COLO668 (cell line): ENCODE data around the gene AFAP1L2.

Experiments used
- DNase-seq: peaks from one replicate; lab custom pipeline; 2025; ENCODE audit not compliant: unreplicated experiment; lab: John Stamatoyannopoulos, UW

Gene AFAP1L2

DNA sequence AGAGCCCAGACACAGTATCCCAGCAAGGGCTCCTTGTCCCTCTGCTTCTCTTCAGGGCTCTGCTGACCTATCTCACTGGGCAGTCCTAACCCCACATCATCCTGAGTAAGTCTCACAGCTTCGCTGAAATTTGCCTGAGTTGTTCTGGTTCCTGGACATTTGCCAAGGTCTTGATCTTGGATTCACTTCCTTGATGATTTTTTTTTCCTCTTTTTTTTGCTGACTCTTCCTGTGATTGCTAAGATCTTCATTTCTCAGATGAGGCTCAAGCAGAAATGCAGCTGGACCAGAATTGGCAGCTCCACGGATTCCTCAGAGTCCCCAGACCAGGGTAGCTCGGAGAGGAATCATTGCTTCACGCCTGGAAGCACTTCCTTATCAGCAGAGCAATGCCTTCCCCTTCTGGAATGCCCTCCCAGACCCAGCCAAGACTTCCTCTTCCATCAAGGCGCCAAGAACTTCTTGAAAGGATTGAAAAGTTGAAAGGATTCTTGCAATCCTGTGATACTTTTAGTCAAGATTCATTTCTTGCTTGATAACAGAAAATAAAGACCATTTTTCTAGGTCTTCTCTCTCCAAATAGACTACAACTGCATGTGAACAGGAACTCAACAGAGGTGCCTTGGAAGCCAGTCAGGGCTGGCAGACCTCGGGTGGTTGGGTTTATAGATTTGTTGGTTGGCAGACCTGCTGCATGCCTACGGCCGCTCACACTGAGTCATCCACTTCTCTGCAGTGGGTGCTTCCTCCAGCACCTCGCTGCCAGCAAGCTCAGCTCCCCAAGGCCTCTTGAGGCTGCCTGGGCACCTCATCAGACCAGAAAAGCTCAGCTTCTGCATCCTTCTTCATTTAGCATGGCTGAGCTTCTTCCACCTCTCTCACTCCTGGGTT is 8.8 kb upstream of the AFAP1L2 start:
- no peak for DNase-seq

DNA sequence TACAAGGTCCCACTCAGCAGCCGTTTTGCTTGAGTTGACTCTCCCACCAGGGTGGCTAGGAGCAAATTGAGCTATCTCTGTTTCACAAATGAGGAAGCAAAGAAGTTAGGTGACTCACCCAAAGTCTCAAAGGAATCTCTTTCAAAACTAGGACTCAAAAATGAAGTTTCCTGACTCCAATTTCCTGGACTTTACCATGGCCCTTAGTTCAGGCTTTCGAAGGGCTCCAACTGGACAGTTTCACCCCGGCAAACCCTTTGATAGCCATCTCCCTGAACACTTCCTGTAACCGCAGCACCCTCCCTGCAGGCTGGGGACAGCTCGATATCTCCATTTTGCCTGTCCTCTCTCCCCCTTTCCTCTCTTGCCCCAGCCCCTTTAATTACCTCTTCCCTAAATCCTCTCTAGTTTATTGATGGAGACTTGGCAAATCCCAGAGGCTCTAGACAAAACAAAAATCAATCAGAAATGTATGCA is 4.7 kb upstream of the AFAP1L2 start:
- no peak for DNase-seq

DNA sequence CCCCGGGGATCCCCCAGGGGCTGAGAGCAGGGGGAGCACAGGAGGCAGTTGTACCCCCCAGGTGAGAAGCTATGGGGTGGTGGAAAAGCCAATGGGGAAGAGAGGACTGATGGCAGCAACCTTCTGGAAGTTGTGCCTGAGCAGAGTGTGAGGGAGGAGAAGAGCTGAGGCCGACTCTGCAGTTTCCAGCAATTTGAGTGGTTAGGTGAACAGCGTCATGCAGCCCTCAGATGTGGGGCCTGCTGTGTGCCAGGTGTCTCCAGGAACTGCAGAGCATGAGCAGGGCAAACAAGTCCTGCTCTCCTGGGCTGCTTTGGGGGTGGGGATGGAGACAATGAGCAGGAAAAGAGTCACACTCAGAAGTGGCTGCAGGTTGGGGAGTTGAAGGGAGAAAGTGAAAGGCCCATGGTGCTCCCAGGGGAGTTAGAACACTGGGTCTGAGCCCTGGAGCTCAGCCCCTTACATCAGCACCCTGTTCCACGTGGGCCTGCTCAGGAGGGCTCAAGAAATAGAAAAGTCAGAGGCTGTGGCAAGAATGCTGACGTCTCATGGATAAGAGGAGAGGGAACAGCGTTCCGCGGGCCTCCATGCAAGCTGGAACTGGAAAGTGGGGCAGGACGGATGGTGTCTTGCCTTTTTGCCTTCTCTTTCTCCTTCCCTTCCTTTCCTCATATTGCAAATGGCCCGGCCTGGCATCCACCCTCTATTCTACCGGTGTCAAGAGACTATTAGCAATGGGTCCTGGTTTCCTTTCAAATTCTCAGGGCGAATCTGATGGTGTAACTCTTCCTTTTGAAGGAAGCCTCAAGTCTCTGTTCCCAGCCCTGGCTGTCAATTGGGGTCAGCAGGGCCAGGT is 4.0 kb upstream of the AFAP1L2 start:
- DNase-seq: peak; percentile 22

DNA sequence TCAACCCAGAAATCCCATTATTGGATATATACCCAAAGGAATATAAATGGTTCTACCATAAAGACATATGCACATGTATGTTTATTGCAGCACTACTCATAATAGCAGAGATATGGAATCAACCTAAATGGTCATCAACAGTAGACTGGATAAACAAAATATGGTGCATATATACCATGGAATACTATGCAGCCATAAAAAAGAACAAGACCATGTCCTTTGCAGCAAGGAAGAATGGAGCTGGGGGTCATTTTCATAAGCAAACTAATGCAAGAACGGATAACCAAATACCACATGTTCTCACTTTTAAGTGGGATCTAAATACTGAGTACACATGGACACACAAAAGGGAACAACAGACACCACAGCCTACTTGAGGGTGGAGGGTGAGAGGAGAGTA is 2.2 kb upstream of the AFAP1L2 start:
- no peak for DNase-seq

DNA sequence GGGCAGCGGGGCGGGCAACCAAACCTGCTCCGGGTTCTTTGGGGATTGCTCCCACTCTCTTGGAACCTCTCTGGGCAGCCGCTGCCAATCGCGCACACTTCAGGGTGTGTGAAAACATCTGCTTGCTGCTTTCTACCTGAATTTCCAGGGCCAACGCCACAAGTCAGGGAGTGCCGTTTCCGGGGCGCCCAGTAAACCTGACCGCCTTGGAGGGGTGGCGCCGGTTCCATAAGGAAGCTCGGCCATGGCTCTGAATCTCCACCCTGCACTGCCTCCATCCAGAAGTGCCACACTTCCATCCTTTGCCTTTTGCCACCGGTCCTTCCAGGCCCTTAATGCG is 679 bp upstream of the AFAP1L2 start:
- DNase-seq: no peak

DNA sequence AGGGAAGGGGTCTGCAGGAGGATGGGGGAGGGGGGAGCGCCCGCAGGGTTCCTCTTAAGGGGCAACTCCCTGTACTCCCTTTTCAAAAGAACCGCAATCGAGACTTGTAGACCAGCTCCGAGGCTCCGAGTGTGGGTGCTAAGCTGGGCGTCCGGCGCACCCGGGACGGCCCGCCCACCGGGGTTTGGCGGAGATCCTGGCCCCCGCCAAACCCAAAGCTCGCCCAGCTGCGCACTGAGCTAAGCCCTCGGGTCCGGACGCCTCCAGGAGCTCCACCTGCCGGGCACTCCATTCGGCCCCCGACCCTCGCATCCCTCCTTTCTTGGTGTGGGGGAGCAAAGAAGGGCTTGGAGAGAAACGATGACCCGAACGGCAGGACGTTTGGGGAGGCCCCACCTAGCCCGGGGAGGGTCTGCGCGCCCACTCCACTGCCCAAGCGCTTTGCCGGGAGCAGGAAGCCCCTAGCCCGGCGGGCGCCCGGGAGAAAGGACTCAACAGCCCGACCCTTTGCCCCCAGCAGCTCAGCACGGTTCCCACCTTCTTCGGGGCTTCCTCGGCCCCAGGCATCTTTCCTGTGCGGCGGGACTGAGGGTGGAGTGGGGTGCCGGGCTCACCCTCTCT is 651 bp downstream of the AFAP1L2 start:
- no peak for DNase-seq

DNA sequence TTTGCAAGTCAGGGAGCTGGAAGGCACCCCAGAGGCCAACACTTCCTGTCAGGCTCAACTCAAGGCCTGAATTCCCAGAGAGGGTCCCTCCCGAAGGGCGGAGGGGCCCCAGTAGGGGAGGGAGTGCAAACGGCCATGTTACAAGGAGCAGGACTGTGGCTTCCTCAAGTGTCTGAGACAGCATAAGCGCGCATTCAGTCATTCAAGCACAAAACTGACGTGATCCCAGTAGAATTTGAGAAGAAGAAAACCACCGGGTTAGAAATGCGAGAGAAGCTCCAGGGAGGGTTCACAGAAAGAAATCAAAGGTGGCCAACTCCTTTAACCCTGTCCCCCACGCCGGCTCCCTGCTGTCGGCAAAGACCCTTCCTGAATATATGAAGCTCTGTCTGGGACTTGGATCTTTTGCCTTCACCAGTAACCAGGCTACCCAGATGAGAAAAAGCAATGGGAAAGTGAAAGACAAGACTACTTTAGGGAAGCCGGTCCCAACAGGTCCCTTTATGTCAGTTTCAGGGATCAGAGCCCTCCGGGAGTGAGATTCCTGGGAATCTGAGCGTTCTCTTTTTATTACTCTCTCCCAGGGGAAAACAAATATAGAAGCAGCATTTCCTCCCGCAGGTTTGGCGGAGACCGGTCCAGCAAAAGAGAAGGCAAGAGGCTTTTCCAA is 1.3 kb downstream of the AFAP1L2 start:
- no peak for DNase-seq

DNA sequence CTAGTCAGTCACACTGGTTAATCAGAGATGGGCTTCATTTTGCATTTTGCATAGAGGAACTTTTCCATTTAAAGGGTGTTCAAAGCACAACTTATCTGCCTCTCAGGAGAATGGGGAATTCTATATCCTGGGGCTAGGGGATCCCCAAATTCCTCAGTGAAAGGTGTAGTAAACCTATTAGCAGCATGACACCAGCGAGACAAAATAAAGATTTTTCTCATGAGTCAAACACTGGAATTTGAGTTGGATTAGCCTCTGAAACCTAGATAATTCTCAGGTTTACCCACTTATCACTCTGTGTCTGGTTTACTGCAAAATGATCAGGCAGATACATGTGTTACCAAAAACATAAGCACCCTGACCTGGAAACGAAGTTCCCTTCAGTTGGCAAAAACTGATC is 2.1 kb downstream of the AFAP1L2 start:
- no peak for DNase-seq

DNA sequence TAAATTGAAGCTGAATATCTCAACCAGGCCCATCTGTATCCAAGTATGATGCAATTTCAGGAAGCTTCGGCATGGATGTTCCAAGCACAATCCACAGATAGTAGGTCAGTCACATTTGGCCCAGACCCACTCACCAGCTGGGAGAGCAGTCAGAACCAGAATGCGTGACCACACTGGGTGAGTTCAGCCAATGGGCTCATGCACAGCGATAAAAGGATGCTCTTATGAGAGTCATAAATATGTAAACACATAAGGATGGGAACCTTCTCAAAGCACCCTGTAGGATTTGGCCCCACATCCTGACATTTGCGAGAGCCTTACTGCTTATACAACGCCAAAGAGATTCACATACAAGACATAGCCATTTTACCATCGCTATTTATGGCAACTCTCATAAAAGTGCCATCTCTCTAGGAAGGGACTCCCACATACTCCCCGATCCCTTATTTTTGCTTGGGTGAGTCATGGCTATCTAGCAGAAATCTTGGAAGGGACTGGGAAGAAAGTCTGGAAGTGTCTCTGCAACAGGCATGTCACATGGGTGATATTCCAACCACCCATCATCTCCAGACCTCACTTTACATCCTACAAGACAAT is 3.0 kb downstream of the AFAP1L2 start:
- DNase-seq: no peak

DNA sequence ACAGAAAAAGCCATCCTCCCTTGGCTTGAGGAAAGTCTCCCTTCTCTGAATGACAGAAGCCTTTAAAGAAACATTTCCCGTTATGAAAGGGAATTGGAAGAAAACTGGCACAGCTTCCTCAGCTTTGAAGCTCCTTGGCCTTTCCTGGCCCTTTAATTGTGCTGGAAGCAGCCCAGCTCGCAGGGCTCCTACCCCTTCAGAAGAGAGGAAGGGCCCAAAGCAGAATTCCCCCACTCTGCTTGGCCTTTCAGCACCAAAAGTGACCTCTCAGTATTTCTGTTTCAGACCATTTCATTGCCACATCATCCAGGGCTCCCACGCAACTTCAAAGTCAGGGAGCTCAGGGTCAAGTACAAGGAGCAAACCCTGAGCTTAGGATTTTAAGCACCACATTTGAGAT is 4.2 kb downstream of the AFAP1L2 start:
- DNase-seq: no peak

DNA sequence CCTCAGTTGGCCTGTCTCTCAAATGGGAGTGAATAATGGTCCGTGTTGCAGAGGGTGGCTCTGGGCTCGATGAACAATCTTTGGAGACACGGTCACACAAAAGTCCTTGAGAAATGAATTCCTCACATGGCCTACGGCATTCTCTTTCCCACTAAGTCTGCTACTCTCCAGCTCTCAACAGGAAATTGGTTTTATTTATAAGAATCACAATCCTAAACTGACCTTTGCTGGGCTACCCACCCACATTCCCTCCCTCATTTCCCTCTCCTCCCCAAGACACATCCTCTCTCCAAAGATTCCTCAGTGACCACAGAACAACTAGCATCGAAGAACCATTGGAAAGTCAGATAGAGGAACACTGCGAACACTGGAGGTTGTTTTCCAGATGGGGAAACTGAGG is 4.7 kb downstream of the AFAP1L2 start:
- DNase-seq: no peak

DNA sequence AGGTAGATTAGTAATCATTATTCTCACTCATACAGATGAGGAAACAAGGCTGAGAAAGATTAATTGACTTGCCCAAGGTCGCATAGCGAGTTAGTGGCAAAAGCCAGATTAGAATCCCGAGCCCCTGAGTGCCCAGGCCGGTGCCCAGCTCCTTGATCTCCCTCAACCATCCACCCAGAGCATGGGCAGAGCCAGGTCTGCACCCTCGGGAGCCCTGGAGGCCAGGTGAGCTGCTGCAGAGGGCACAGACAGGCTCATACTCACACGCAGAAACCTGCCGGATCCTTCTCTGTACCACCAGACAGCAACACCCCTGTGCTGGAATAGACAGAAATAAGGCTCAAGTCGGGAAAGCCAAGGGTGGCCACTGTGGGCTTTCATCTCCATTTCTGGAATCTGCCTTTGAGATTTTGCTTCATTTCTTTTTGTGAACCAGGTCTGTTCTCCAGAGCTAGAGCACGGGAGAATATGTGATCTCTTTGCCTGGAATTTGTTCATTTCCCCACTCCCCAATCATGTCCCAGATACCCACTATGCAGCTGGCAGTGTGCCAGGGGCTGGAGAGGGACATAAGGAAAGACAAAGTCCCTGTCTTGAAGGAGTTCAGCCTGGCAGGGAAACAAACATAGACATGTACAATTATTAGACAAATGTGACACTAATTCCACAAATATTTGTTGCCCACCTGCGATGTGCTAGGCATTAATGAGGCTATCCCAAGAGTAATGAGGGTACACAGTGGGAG is 5.5 kb downstream of the AFAP1L2 start:
- DNase-seq: no peak

DNA sequence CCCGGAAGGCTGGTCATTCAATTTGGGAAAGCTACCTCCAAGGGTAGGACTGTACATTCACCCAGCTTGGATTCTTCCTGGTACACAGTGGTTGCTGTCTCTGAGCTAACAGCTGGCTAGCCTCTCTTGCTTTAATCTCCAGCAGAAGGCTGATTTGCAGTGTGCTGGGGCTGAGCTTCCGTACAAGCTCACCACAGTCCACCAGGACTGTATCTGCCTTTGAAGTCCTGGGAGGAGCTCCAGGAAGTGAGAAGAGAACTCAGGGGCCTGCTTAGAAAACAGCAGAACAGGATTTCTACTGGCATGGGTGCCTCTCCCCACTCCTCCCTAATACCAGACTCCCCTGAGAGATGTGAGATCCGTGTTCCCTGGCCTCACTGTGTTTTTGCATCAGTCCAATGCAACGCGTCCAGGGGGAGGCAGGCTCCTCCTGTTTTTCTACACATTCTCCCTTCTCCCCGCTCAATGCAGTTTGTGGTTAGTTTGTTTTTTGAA is 6.6 kb downstream of the AFAP1L2 start:
- DNase-seq: no peak

DNA sequence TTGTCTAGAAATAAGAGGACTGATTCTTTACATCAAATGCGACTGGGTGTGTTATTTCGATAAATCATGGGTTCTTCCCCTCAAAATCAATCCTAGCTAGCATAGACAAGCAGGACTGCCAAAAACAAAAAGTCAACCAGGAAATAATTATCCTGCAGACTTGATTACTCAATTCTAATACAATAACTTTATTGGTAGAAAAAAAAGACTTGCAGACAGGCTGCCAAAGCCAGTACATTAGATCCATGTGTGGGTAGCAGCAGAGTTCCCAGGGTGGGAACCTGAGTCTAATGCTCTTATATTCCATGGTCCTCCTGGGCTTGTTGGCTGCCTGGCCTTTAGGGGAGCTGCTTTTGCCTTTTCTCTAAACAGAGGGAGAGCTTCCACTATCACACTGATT is 7.8 kb downstream of the AFAP1L2 start:
- DNase-seq: no peak

DNA sequence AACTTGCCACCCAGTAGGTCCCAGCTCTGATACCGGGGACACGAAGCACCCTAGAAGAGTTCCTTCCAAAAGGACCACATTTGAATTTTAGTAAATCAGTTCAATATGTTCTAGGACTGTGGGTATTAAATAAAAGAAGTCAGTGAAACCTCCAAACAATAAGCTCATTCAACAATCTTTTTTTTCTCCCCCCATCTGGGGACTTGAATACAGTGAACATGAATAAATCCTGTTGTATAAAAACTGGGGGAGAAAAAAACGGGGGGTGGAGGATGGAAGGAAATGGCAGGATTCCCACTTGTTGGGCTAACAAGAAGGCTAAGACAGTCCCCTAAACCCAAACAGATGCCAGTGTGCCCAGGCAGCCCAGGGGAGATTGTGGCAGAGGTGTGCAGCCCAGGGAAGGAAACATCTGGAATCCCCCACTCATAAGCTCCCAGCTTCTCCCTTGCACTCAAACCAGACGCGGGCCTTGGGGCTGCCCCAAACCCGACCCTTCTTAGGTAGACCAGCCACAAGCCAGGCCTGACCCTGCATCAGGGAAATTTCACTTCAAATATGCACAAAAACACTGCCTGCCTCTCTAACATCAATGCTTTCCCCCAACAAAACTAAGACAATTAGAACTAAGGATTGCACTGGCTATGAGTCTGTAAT is 8.8 kb downstream of the AFAP1L2 start:
- no peak for DNase-seq

DNA sequence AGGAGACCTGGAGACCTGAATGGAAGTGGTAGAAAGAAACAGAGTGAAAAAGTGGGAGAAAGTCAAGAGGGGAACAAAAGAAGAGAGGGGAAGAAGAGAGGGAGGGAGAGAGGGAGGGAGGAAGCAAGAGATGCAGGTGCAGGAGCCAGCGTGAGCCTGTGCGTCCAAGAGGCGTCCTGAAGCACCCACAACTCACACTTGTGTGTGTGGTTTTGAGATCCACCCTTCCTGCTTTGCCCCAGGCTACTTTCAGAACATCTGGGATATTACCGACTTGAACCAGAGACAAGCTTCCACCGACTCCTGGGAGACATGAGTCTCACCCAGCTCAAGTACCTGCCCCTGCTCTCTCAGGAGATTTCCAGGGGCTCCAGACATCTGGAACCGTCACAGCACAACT is 9.8 kb downstream of the AFAP1L2 start:
- DNase-seq: no peak

DNA sequence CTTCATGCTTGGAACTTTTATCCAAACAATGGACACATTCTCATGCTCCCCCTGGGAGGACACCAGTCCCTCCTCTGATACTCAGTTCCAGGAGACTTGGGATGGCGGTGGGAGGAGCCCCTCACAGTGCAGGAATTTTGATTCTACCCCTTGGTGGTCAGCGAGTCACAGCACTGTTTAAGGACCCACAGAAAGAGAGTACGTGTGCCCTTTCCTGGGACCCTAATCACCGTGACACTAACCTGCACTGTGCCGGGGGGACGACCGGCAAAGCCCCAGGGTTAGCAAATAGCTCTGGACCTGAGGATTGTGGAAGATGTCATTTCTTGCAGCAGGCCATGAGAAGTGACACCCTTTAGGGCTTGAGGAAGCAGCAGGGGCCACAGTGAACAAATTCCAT is 10.4 kb downstream of the AFAP1L2 start:
- no peak for DNase-seq

DNA sequence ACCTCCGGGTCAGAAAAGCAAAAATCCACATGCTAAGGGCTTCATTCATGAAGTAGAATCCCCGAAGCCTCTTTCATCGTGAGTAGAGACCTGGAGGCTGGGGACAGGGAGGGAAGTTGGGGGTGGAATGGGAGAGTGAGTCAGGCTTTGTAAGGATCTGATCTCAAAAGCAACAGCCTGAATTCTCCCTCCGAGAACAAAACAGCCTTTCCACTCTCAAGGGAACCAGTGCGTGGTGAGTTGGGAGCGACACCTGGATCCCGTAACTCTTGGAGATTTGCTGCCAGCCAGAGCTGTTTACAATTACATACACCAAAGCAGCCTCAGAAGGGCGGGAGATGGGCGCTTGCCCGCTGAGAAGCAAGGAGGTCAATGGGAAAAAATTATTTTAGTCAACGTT is 10.8 kb downstream of the AFAP1L2 start:
- no peak for DNase-seq

DNA sequence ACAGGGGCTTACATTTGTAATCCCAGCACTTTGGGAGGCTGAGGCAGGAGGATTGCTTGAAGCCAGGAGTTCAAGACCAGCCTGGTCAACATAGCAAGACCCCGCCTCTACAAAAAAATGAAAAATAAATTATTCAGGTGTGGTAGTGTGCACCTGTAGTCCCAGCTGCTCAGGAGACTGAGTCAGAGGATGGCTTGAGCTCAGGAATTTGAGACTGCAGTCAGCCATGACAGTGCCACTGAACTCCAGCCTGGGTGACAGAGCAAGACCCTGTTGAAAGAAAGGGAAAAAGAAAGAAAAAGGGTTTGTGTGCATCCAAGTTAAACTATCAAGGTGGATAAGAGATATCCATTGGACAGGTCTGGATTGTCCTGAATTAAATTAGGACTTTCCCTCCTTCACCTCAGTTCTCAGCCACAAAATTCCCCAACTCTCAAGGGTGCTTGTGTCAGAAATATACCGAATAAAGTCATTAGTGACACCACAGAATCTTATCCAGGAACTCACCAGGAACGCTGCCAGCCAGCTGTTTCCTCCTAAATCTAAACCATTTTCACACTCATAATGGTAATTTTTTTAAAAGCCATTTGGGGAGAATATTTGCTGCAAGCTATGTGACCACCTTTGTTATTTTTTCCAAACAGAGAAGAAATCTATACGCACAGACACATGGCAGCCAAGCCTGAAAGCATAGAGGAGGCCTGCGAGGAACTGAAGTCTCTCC is 12.0 kb downstream of the AFAP1L2 start:
- no peak for DNase-seq
